GM10266 (cell line): ENCODE data around the gene AGRN.
A peak's percentile ranks its signal among the peaks of the same experiment; 100 is the strongest.

Experiments used
- DNase-seq: peaks from one replicate; pipeline ENCODE4 v3.0.0; 2012; ENCODE audit errors: extremely low spot score
- TF ChIP-seq, protein P1 (sequence below): IDR thresholded peaks from 2 replicates; pipeline ENCODE4 v1.5.1; 2012; ENCODE audit warnings: mild to moderate bottlenecking, low read depth; ENCODE audit not compliant: control insufficient read depth, insufficient read depth; ENCODE audit errors: missing control alignments

Gene AGRN

DNA sequence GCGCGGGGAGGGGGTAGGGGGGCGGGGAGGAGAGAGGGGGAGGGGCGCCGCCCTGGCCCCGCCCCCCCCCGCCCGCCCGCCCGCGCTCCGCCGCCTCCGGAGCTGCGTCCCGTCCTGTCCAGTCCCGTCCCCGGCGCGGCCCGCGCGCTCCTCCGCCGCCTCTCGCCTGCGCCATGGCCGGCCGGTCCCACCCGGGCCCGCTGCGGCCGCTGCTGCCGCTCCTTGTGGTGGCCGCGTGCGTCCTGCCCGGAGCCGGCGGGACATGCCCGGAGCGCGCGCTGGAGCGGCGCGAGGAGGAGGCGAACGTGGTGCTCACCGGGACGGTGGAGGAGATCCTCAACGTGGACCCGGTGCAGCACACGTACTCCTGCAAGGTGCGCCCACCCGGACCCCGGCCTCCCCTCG is at the start of gene AGRN:
AGRN (plus strand) TSS at position 121 of the 405 bp plus-strand sequence; CDS start at position 174, 53 bp downstream.
- peak; percentile 85 for DNase-seq
- TF ChIP-seq, protein P1, sequence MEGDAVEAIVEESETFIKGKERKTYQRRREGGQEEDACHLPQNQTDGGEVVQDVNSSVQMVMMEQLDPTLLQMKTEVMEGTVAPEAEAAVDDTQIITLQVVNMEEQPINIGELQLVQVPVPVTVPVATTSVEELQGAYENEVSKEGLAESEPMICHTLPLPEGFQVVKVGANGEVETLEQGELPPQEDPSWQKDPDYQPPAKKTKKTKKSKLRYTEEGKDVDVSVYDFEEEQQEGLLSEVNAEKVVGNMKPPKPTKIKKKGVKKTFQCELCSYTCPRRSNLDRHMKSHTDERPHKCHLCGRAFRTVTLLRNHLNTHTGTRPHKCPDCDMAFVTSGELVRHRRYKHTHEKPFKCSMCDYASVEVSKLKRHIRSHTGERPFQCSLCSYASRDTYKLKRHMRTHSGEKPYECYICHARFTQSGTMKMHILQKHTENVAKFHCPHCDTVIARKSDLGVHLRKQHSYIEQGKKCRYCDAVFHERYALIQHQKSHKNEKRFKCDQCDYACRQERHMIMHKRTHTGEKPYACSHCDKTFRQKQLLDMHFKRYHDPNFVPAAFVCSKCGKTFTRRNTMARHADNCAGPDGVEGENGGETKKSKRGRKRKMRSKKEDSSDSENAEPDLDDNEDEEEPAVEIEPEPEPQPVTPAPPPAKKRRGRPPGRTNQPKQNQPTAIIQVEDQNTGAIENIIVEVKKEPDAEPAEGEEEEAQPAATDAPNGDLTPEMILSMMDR: no peak

DNA sequence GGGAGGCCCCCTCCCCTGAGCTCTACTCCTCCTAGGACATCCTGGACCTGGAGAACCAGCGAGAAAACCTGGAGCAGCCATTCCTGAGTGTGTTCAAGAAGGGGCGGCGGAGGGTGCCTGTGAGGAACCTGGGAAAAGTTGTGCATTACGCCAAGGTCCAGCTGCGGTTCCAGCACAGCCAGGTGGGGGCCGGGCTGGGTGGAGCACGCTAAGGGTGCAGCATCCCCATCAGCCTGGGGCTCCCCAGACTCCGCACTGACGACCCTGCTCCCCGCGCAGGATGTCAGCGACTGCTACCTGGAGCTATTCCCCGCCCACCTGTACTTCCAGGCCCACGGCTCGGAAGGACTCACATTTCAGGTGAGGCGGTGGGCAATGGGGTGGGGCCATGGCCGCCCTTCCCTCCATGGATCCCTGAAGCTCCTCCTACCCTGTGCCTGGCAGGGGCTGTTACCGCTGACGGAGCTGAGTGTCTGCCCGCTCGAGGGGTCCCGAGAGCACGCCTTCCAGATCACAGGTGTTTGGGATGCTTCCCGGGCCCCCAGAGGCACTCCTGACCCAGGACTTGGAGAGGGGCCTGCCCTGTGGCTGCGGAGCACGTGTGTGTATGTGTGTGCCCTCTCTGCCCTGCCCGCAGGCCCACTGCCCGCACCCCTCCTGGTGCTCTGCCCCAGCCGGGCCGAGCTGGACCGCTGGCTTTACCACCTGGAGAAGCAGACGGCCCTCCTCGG is 49.5 kb upstream of the AGRN start:
- no peak for DNase-seq
- TF ChIP-seq, protein P1: no peak

DNA sequence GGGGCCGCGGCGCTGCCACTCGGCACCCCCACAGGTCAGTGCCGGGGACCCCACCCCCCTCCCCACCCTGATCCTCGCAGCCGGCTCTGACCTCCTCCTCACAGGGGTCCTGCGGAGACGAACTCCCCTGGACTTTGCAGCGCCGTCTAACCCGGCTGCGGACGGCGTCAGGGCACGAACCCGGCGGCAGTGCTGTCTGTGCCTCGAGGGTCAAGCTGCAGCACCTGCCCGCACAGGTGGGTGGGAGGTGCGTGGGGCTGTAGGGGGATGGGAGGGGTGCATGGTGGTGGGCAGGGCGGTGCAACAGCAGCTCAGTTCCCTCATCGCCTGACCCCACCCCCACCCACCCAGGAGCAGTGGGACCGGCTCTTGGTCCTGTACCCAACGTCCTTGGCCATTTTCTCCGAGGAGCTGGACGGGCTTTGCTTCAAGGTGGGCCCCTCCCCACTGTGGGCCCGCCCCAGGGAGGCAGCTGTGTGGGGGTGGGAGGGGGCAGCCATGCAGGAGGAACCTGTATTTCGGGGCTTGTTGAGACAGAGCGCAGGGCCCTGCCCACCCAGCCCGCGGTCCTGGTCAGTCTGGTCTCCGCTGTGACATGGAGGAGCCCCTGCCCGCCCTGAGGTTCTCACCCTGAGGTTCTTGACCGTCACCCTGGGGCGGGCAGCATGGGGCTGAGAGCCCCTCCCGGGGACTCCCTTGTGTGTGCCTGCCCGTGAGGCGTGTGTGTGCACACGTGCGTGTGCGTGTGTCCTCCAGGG is 48.8 kb upstream of the AGRN start:
- DNase-seq: no peak
- TF ChIP-seq, protein P1: no peak

DNA sequence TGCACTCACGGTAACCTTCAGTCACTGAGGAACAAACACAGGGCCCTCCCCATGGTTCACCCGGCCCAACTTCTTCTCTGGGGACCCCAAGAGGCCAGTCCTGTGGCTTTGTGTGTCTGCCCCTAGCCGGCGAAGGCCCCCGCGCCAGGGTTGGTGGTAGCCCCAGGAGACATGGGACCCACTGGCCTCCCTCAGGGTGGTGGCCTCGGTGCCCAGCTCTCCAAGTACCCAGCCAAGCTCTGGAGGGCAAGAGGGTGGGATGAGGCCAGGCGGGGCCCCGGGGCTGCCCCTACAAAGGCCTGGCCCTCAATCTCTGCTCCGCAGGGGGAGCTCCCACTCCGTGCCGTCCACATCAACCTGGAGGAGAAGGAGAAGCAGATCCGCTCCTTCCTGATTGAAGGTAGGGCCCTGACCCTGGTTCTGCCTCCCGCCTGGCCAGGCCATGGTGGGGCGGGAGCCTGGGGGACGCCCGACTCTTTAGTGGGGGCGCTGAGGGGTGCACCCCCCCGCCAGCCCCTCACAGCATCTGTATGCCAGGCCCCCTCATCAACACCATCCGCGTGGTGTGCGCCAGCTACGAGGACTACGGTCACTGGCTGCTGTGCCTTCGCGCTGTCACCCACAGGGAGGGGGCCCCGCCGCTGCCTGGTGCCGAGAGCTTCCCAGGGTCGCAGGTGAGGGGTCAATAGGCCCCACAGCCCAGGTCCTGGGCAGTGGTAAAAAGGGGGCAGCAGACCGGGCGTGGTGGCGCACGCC is 48.0 kb upstream of the AGRN start:
- TF ChIP-seq, protein P1: no peak
- DNase-seq: no peak

DNA sequence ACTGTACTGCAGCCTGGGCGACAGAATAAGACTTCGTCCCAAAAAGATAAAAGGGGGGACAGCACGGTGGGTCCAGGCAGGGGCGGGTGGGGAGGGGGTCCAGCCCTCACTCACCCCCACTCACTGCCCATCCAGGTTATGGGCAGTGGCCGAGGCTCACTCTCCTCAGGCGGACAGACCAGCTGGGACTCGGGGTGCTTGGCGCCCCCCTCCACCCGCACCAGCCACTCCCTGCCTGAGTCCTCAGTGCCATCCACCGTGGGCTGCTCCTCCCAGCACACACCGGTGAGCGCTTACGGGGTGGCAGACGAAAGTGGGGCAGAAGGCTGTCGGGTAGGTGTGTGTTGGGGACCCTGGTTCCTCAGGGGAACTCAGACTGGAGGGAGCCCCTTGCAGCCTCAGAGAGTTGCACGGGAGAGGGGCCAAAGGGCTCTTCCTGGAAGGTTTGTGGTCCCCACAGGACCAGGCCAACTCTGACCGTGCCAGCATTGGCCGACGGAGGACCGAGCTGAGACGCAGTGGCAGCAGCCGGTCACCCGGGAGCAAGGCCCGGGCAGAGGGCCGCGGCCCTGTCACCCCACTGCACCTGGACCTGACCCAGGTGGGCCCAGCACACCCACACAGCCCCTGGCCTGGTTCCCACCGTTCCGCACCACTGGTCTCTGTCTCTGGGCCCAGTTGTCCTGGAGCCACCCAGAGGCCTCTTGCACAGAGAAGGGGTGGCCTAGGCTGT is 47.0 kb upstream of the AGRN start:
- no peak for DNase-seq
- TF ChIP-seq, protein P1: no peak

DNA sequence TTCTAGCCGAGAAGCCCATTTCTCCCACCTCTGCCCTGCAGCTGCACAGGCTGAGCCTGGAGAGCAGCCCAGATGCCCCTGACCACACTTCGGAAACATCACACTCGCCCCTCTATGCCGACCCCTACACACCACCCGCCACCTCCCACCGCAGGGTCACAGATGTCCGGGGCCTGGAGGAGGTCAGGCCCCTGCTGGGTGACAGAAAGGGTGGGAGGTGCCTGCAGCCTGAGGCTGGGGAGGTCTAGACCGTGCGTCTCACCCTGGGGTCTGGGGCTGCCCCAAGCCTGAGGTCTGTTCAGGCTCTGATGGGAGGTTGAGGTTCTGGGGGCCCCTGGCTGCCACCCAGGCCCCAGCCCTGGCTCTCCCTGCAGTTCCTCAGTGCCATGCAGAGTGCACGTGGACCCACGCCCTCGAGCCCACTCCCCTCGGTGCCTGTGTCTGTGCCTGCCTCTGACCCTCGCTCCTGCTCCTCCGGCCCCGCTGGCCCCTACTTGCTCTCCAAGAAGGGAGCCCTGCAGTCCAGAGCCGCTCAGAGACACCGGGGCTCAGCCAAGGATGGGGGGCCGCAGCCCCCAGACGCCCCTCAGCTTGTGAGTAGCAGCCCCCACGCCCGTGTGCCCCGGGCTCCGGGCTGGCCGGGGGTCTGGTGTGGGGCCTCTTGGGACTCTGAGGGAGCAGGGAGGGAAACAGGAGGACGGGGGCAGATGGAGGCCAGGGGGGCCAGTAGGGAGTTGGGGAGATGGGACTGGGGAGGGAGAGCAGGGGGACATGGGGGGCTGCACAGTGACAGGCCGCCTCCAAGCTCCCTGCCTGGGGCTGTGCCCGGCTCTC is 46.2 kb upstream of the AGRN start:
- no peak for DNase-seq
- TF ChIP-seq, protein P1: no peak
